OCI-LY7 (cell line): ENCODE results near the gene PCDH20. TPM values are rescaled to one million over a fixed set of nuclear protein-coding genes. Genes with fewer than 3 reads are reported as not detected.

ENCODE experiments used
- BruUV-seq: library from RNA; stranded (reverse); fragments of 400-500 nt; replicated peaks from 2 replicates; lab custom pipeline; 2021; lab: Mats Ljungman, UMichigan
- CTCF ChIA-PET: fragments of 300-600 bp; sonication (Branson Sonifier 250); formaldehyde crosslinking; loops from one replicate; lab custom pipeline; 2022; ENCODE audit warnings: antibody characterized with exemption; ENCODE audit not compliant: unreplicated experiment; lab: Charles Lee
- POLR2A ChIA-PET: fragments of 300-600 bp; sonication (Branson Sonifier 250); formaldehyde crosslinking; loops from one replicate; lab custom pipeline; 2022; ENCODE audit warnings: antibody characterized with exemption; lab: Charles Lee
- DNase-seq: peaks from one replicate; pipeline ENCODE4 v3.0.0-alpha.2; 2015; ENCODE audit warnings: low spot score
- H2AFZ ChIP-seq: fragments of 200-600 bp; sonication (generic), shearing (Covaris generic); 2 replicates; pipeline ENCODE4 v1.6.1; 2014; ENCODE audit warnings: mild to moderate bottlenecking, antibody characterized with exemption, low read length, moderate library complexity
- H3K27ac ChIP-seq: fragments of 200-600 bp; sonication (generic); 2 replicates; pipeline ENCODE4 v1.5.1; 2014; ENCODE audit warnings: mixed run types, low read depth, mild to moderate bottlenecking, moderate library complexity, low read length, inconsistent platforms; ENCODE audit not compliant: poor library complexity, severe bottlenecking
- H3K36me3 ChIP-seq: fragments of 200-600 bp; sonication (generic); 2 replicates; pipeline ENCODE4 v1.6.1; 2014; ENCODE audit warnings: mild to moderate bottlenecking, antibody characterized with exemption, low read length, moderate library complexity, mixed read lengths; ENCODE audit not compliant: insufficient read depth
- H3K4me1 ChIP-seq: fragments of 200-600 bp; sonication (generic); 2 replicates; pipeline ENCODE4 v1.5.1; 2014; ENCODE audit warnings: mild to moderate bottlenecking, low read length; ENCODE audit not compliant: insufficient read depth, poor library complexity, severe bottlenecking
- H3K4me2 ChIP-seq: fragments of 200-600 bp; sonication (generic); 2 replicates; pipeline ENCODE4 v1.6.1; 2014; ENCODE audit warnings: mild to moderate bottlenecking, low read length
- H3K4me3 ChIP-seq: fragments of 200-600 bp; sonication (generic); 2 replicates; pipeline ENCODE4 v1.5.1; 2014; ENCODE audit warnings: mild to moderate bottlenecking, low read depth, low read length; ENCODE audit not compliant: poor library complexity, severe bottlenecking
- H3K79me2 ChIP-seq: fragments of 200-600 bp; sonication (generic); 2 replicates; pipeline ENCODE4 v1.6.1; 2016; ENCODE audit warnings: low read depth, mild to moderate bottlenecking, low read length, moderate library complexity, mixed read lengths; ENCODE audit not compliant: insufficient read depth
- H3K9me2 ChIP-seq: fragments of 200-600 bp; sonication (generic); 2 replicates; pipeline ENCODE4 v1.6.1; 2016; ENCODE audit warnings: mild to moderate bottlenecking, low read length, mixed read lengths; ENCODE audit not compliant: insufficient read depth
- H3K9me3 ChIP-seq: fragments of 200-600 bp; sonication (generic); 2 replicates; pipeline ENCODE4 v1.6.1; 2014; ENCODE audit warnings: mild to moderate bottlenecking, mixed run types, low read length, mixed read lengths
- H4K20me1 ChIP-seq: fragments of 200-600 bp; sonication (generic); 2 replicates; pipeline ENCODE4 v1.6.1; 2014; ENCODE audit warnings: mild to moderate bottlenecking, antibody characterized with exemption, low read length, moderate library complexity, mixed read lengths; ENCODE audit not compliant: insufficient read depth
- EZH2phosphoT487 ChIP-seq: fragments of 200-600 bp; sonication (generic); IDR thresholded peaks from 2 replicates; pipeline ENCODE4 v1.6.1; 2018; ENCODE audit warnings: low read depth, borderline replicate concordance, mild to moderate bottlenecking, mixed run types, antibody characterized with exemption, low read length, moderate library complexity, mixed read lengths
- intact Hi-C: fragments of 100-400 bp; cut with micrococcal nuclease; formaldehyde crosslinking; loops from one replicate; pipeline ENCODE4 v1.10.0; 2022; ENCODE audit not compliant: unreplicated experiment
- total RNA-seq, 2 experiments: library from RNA; depleted of rRNA in 1 of 2; stranded (reverse); fragments of >200 nt in 1 of 2; shearing (Covaris generic) in 1 of 2; gene quantifications; 2 replicates each; pipeline ENCODE4 v1.2.3, GENCODE V29; 2014 to 2022
- TF ChIP-seq, protein P1 (sequence below): fragments of 200-600 bp; sonication (generic); conservative IDR thresholded peaks from 2 replicates; pipeline ENCODE4 v1.5.1; 2014; ENCODE audit warnings: mild to moderate bottlenecking, antibody characterized with exemption, low read length, moderate library complexity, mixed read lengths

PCDH20 gene
- total RNA-seq, 2 experiments from 2014 or later: not detected

DNA sequence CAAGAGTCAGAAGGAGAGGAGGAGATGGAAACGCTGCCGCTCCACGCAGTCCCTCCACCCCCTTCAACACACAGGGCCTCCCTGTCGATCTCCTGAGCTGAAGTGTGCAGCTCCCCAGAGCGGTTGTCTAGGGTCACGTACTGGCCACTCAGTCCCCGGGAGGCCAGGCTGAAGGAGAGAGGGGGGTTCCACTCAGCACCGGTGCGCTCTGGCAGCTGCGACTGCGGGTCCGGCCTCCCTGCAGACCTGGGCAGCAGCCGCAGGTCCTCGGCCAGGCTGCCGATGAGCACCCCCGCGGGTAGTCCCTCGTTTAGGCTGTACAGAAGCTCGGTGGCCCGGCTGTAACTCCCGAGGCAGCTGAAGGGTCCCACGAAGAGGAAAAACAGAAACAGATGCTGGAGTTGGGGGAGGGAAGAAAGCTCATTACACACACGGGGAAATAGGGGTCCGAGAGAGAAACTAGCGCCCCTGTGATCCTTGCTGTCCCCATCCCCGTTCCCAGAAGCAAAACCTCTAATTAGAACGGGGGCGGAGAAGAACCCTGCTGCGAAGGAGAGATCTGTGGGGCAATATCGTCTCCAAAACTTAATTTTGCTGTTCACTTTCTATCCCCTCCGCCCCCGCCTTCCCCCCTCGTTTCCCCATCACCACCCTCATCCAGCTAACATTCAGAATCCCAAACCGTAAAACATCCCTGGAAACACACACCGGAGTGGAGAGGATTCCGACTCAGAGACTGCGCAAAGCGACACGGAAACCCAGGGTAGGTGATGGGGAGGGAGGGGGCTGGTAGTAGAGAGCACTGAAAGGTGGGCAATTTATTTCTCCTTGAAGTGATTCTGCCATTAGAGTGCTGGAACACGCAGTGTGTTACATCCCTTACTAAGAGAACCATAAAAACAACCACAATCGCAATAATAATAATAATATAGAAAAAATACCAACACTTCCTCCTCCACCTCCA, 1.8 kb downstream of the PCDH20 start:
- CTCF ChIA-PET: no interaction called here

DNA sequence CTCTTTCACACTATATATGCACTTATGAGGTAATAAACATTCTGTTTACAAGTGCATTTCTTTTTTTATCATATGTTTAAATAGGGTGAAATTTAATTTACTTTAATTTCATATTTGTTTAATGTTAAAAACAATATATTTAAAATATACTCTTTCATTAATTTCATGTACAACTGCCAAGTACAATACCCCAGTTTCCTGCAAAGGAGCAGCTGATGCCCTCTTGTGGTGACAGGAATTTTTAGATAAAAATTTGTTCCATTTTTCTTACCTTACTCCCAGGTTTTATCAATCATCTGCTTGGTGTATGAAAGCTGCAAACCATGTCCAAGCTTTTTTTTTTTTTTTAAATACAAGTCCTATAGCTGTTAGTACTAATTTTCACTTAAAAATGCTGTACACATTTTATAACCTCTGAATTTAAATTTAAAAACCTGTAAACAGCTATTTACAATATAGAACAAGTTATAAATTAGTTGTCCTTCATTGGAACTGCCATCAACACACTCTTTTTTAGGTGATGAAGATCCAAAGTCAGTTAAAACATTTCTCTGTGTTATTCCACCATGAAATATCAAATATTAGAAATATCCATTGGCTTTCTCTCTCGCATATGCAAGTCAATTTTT, 4.9 kb downstream of the PCDH20 start:
- no peak overlapping the region for H3K4me3 ChIP-seq
- peak; percentile 12 for DNase-seq
- no peaks in the 10 kb centered on the region for H3K4me1 ChIP-seq
- POLR2A ChIA-PET: interaction anchor here (0.6 to 1.1 kb wide), 3 partner anchors 10 to 299 kb away, joined by 3 to 4 read pairs (median 3); no protein-coding TSS in a partner anchor
- no peaks in the 10 kb centered on the region for H3K9me3 ChIP-seq
- BruUV-seq: no TSS peak
- no peaks in the 10 kb centered on the region for H3K36me3 ChIP-seq
- no peak overlapping the region for H3K4me2 ChIP-seq
- intact Hi-C loops: loop anchor here (5.0 kb wide), 1 partner anchor 783 kb away; no protein-coding TSS in a partner anchor
- H3K79me2 ChIP-seq: no peaks in the 10 kb centered on the region
- TF ChIP-seq EZH2phosphoT487: no peak
- TF ChIP-seq, protein P1, sequence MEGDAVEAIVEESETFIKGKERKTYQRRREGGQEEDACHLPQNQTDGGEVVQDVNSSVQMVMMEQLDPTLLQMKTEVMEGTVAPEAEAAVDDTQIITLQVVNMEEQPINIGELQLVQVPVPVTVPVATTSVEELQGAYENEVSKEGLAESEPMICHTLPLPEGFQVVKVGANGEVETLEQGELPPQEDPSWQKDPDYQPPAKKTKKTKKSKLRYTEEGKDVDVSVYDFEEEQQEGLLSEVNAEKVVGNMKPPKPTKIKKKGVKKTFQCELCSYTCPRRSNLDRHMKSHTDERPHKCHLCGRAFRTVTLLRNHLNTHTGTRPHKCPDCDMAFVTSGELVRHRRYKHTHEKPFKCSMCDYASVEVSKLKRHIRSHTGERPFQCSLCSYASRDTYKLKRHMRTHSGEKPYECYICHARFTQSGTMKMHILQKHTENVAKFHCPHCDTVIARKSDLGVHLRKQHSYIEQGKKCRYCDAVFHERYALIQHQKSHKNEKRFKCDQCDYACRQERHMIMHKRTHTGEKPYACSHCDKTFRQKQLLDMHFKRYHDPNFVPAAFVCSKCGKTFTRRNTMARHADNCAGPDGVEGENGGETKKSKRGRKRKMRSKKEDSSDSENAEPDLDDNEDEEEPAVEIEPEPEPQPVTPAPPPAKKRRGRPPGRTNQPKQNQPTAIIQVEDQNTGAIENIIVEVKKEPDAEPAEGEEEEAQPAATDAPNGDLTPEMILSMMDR: peak; percentile 80
- H3K9me2 ChIP-seq: no peaks in the 10 kb centered on the region
- CTCF ChIA-PET: no interaction called here
- H2AFZ ChIP-seq: no peak overlapping the region
- H3K27ac ChIP-seq: no peak overlapping the region
- H4K20me1 ChIP-seq: no peaks in the 10 kb centered on the region

More for the DNA sequence above, 1.8 kb downstream of the PCDH20 start:
- H3K4me3 ChIP-seq: no peak overlapping the region
- TF ChIP-seq EZH2phosphoT487: no peak
- TF ChIP-seq, protein P1: no peak
- DNase-seq: no peak
- intact Hi-C loops: loop anchor here (5.0 kb wide), 1 partner anchor 787 kb away; no protein-coding TSS in a partner anchor
- no peaks in the 10 kb centered on the region for H3K9me3 ChIP-seq
- H3K9me2 ChIP-seq: no peaks in the 10 kb centered on the region
- BruUV-seq: no TSS peak
- no peaks in the 10 kb centered on the region for H3K79me2 ChIP-seq
- no peaks in the 10 kb centered on the region for H4K20me1 ChIP-seq
- no peaks in the 10 kb centered on the region for H3K4me1 ChIP-seq
- POLR2A ChIA-PET: no interaction called here
- no peak overlapping the region for H3K4me2 ChIP-seq
- H3K27ac ChIP-seq: no peak overlapping the region
- no peak overlapping the region for H2AFZ ChIP-seq
- no peaks in the 10 kb centered on the region for H3K36me3 ChIP-seq
